ENCODE data around the gene ANKZF1.
A peak's percentile ranks its signal among the peaks of the same experiment; 100 is the strongest.

ANKZF1 gene

GRCh38 chr2:219261024-219261855 lies 31.6 kb downstream of the ANKZF1 start:
- DNase-seq, result no peak

GRCh38 chr2:219266232-219266631 lies 36.6 kb downstream of the ANKZF1 start:
- DNase-seq, result no peak

GRCh38 chr2:219266886-219267285 lies 37.3 kb downstream of the ANKZF1 start:
- no peak for DNase-seq

- no peak for DNase-seq
Measured at GRCh38 chr2:219268294-219268693, 38.7 kb downstream of the ANKZF1 start.

- DNase-seq, result peak; percentile 10
Measured at GRCh38 chr2:219269362-219270054, 39.9 kb downstream of the ANKZF1 start.

- no peak for DNase-seq
Measured at GRCh38 chr2:219270055-219270372, 40.4 kb downstream of the ANKZF1 start.

GRCh38 chr2:219271021-219271420 lies 41.4 kb downstream of the ANKZF1 start:
- no peak for DNase-seq

GRCh38 chr2:219272356-219272755 lies 42.8 kb downstream of the ANKZF1 start:
- DNase-seq, result no peak

- no peak for DNase-seq
Measured at GRCh38 chr2:219272995-219273394, 43.4 kb downstream of the ANKZF1 start.

GRCh38 chr2:219273937-219274336 lies 44.3 kb downstream of the ANKZF1 start:
- no peak for DNase-seq

- no peak for DNase-seq
Measured at GRCh38 chr2:219274361-219274921, 44.8 kb downstream of the ANKZF1 start.

- peak; percentile 80 for DNase-seq
Measured at GRCh38 chr2:219277703-219278654, 48.4 kb downstream of the ANKZF1 start.

- no peak for DNase-seq
Measured at GRCh38 chr2:219278655-219279150, 49.1 kb downstream of the ANKZF1 start.

GRCh38 chr2:219279151-219279915 lies 49.7 kb downstream of the ANKZF1 start, which contains the start of gene DNAJB2:
Gene DNAJB2, plus strand, starts transcription at chr2:219279366. Its CDS starts 468 bp downstream, at chr2:219279834.
- DNase-seq, result peak; percentile 99

- DNase-seq, result no peak
Measured at GRCh38 chr2:219279916-219280516, 50.4 kb downstream of the ANKZF1 start.

GRCh38 chr2:219280651-219281050 lies 51.0 kb downstream of the ANKZF1 start:
- no peak for DNase-seq

- DNase-seq, result no peak
Measured at GRCh38 chr2:219281588-219281987, 52.0 kb downstream of the ANKZF1 start.

- no peak for DNase-seq
Measured at GRCh38 chr2:219282375-219282774, 52.8 kb downstream of the ANKZF1 start.

GRCh38 chr2:219282943-219283581 lies 53.5 kb downstream of the ANKZF1 start:
- no peak for DNase-seq

GRCh38 chr2:219284501-219285372 lies 55.1 kb downstream of the ANKZF1 start:
- no peak for DNase-seq

Data from NCI-H345 (cell line).